NCI-H187 (cell line): ENCODE measurements around the gene MORC4.

Experiments used
- DNase-seq, 2 experiments: peaks; one replicate each; lab custom pipeline; 2025; lab: John Stamatoyannopoulos, UW

MORC4 gene

GRCh38 chrX:106905064-106905708, 94.8 kb downstream of the MORC4 start:
- no peak for DNase-seq

- DNase-seq: no peak
These were observed 96.0 kb downstream of the MORC4 start for GRCh38 chrX:106903856-106904528.

GRCh38 chrX:106903291-106903824, 96.7 kb downstream of the MORC4 start, which contains the start of gene RIPPLY1:
RIPPLY1 (minus strand) TSS chrX:106903341; CDS start chrX:106903287, 54 bp downstream.
- no peak for DNase-seq

- no peak for DNase-seq
These were observed 97.3 kb downstream of the MORC4 start for GRCh38 chrX:106902684-106903083.

GRCh38 chrX:106901781-106902219, 98.2 kb downstream of the MORC4 start:
- DNase-seq: no peak

GRCh38 chrX:106901341-106901740, 98.7 kb downstream of the MORC4 start:
- no peak for DNase-seq

GRCh38 chrX:106899841-106900240, 100.2 kb downstream of the MORC4 start:
- no peak for DNase-seq

- DNase-seq: no peak
These were observed 100.7 kb downstream of the MORC4 start for GRCh38 chrX:106899276-106899675.

GRCh38 chrX:106898462-106898861, 101.5 kb downstream of the MORC4 start:
- no peak for DNase-seq

- DNase-seq: no peak
These were observed 102.8 kb downstream of the MORC4 start for GRCh38 chrX:106897259-106897658.

- DNase-seq: no peak
These were observed 105.0 kb downstream of the MORC4 start for GRCh38 chrX:106894978-106895452.

- DNase-seq: no peak
These were observed 105.6 kb downstream of the MORC4 start for GRCh38 chrX:106894392-106894909.

GRCh38 chrX:106891762-106892460, 108.1 kb downstream of the MORC4 start:
- no peak for DNase-seq
